Bronchial epithelial cell (primary cell): ENCODE results near the gene ZNF555. TPM values are rescaled to one million over a fixed set of nuclear protein-coding genes. Genes with fewer than 3 reads are reported as not detected.
A peak's percentile ranks its signal among the peaks of the same experiment; 100 is the strongest.

Experiments
- DNase-seq: peaks from one replicate; pipeline ENCODE4 v3.0.0-alpha.2; 2010; ENCODE audit warnings: low read depth
- FAIRE-seq: peaks from 2 replicates; lab custom pipeline; 2011; peaks lifted over from hg19 to GRCh38; lab: Jason Lieb, UNC
- H3K27me3 ChIP-seq: 2 replicates; pipeline ENCODE4 v1.5.1; 2011; ENCODE audit warnings: low read length; ENCODE audit not compliant: control insufficient read depth, insufficient read depth
- H3K36me3 ChIP-seq: 2 replicates; pipeline ENCODE4 v1.5.1; 2011; ENCODE audit warnings: low read length; ENCODE audit not compliant: control insufficient read depth, insufficient read depth
- H3K4me3 ChIP-seq: 2 replicates; pipeline ENCODE4 v1.5.1; 2011; ENCODE audit warnings: mild to moderate bottlenecking, low read depth, low read length, control low read depth
- total RNA-seq: library from RNA; depleted of rRNA; stranded (reverse); fragments of >200 nt; gene quantifications from 2 replicates; pipeline ENCODE4 v1.2.1, GENCODE V29; 2014
- TF ChIP-seq, protein P1 (sequence below): IDR thresholded peaks from 2 replicates; pipeline ENCODE4 v1.5.1; 2011; ENCODE audit warnings: mild to moderate bottlenecking, moderate library complexity, low read length, control low read depth, inconsistent platforms; ENCODE audit not compliant: insufficient read depth, severe bottlenecking

The ZNF555 gene
- total RNA-seq, 1 donor from 2014 or later = 4.7 TPM

DNA sequence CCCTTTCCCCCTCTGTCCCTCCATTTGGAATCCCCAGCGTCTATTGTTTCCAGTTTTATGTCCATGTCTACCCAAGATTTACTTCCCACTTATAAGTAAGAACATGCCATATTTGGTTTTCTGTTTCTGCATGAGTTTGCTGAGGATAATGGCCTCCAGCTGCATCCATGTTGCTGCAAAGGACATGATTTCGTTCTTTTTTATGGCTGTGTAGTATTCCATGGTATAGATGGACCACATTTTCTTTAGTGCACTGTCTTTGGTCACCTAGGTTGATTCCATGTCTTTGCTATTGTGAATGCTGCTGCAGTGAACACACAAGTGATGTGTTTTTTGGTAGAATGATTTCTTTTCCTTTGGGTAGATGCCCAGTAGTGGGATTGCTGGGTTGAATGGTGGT, 3.8 kb downstream of the ZNF555 start:
- no peaks in the 10 kb centered on the region for H3K36me3 ChIP-seq
- H3K27me3 ChIP-seq = no peaks in the 10 kb centered on the region
- FAIRE-seq (no peak), DNase-seq (no peak)
- no peak overlapping the region for H3K4me3 ChIP-seq
- TF ChIP-seq, protein P1, sequence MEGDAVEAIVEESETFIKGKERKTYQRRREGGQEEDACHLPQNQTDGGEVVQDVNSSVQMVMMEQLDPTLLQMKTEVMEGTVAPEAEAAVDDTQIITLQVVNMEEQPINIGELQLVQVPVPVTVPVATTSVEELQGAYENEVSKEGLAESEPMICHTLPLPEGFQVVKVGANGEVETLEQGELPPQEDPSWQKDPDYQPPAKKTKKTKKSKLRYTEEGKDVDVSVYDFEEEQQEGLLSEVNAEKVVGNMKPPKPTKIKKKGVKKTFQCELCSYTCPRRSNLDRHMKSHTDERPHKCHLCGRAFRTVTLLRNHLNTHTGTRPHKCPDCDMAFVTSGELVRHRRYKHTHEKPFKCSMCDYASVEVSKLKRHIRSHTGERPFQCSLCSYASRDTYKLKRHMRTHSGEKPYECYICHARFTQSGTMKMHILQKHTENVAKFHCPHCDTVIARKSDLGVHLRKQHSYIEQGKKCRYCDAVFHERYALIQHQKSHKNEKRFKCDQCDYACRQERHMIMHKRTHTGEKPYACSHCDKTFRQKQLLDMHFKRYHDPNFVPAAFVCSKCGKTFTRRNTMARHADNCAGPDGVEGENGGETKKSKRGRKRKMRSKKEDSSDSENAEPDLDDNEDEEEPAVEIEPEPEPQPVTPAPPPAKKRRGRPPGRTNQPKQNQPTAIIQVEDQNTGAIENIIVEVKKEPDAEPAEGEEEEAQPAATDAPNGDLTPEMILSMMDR = no peak

DNA sequence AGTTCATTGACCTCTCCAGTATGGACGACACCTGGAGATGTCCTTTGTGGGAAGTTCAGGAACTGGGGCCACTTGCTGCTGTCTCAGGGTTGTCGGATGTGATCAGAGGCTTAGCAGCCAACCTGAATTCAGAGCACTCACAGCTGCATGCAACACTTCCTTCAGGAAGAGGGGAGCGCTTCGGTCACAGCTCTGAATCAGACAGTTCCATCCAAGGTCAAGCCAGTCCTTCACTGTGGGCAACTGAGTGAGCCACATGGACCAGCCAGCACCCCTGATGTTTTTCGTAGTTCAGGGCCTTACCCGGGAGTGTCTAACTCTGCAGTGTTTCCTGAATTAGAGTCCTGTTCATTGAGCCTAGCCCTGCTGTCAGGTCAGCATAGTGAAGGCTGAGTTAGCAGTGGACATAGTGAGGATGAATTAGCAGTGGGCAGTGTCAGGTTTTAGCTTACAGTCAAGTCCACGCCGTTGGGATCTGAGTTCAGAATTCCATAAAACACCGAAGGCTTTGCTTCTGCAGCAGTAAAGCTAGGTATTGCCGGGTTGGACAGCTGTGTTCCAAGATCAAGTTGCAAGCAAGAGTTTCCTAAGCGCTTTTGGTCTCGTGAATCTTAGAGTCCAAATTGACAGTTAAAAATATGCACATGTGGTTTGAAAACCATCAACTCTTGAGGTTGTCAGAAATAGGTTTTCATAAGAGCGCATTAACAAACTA, 5.1 kb downstream of the ZNF555 start:
- TF ChIP-seq, protein P1 = no peak
- H3K36me3 ChIP-seq = peaks cover 1% of the 10 kb centered on the region
- H3K4me3 ChIP-seq = no peak overlapping the region
- DNase-seq = no peak
- no peaks in the 10 kb centered on the region for H3K27me3 ChIP-seq
- peak; percentile 60 for FAIRE-seq

DNA sequence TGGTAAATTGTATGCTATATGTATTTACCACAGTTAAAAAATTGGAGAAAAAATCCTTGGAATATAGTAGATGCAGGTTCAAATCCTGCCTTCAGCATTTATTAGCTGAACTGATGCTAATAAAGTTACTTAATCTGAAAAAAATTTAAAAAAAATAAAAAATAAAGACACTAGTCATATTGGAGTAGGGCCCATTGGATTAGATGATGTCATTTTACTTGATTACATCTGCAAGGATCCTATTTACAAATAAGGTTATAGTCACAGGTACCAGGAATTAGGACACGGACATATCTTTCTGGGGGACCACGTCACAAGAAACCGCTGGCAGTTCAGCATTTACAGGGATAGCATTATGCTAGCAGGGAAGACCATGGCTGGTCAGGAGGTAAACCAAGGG, 6.2 kb downstream of the ZNF555 start:
- peaks cover 3% of the 10 kb centered on the region for H3K36me3 ChIP-seq
- TF ChIP-seq, protein P1 = no peak
- H3K27me3 ChIP-seq = no peaks in the 10 kb centered on the region
- FAIRE-seq (no peak), DNase-seq (no peak)
- H3K4me3 ChIP-seq = no peak overlapping the region

DNA sequence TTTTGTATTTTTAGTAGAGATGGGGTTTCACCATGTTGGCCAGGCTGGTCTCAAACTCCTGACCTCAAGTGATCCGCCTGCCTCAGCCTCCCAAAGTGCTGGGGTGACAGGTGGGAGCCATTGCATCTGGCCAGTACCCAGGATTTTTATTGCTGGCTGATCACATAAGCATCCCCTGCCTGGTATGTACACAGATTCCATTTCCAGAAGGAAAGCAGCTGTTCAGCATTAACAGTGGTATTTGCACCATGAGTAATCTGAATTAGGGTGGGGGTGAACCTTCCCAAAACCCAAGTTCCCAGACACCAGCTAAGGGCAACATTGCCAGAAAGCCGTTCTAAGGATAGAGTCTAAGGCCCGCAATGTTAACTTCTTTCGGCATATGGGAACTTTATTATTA, 7.3 kb downstream of the ZNF555 start:
- DNase-seq (no peak), FAIRE-seq (no peak)
- Histone ChIP-seq H3K4me3 (no peak overlapping the region), H3K27me3 (no peaks in the 10 kb centered on the region), H3K36me3 (peaks cover 6% of the 10 kb centered on the region)
- TF ChIP-seq, protein P1 = no peak

DNA sequence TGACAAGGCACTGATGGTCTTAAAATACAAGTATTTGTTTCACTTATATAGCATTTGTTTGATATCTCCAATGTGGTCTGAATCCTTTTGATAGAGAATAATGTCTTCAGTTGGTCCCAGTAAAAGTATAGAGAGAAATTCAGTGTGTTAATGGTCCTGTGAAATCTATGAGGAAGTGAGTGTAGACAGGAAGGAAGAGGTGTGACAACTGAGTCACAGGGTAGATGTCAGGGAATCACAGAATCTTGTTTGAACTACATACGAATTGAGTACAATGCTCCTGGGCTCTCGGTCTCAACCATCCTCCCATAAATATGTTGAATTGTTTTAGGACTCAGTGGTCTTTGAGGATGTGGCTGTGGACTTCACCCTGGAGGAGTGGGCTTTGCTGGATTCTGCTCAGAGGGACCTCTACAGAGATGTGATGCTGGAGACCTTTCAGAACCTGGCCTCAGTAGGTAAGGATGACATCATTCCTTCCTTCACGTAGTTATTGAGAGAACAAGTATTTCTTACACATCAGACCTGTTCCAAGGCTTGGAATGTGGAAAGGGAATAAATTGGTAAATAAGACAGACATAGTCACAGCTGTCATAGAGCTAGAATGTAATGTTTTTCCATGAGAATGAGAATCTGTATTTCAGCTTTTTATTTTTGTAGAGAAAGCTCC, 9.1 kb downstream of the ZNF555 start:
- FAIRE-seq = peak; percentile 43
- Histone ChIP-seq H3K4me3 (no peak overlapping the region), H3K36me3 (peaks cover 6% of the 10 kb centered on the region)

More for the DNA sequence above, 9.1 kb downstream of the ZNF555 start:
- TF ChIP-seq, protein P1 = no peak
- peak; percentile 17 for DNase-seq
- no peaks in the 10 kb centered on the region for H3K27me3 ChIP-seq
